Measurements from ENCODE around the gene PRKCE. TPM values are rescaled to one million over a fixed set of nuclear protein-coding genes. Genes with fewer than 3 reads are reported as not detected.

Gene PRKCE
- polyA plus RNA-seq, 1 experiment = 16.7 TPM

- H3K9me3 ChIP-seq (ENCODE audit: control insufficient read depth, insufficient read depth, low read length) = no peaks in the 10 kb centered on the region; the same call in 1 of the 2 replicates
- CTCF ChIA-PET = interaction anchor here (0.6 to 3.0 kb wide), 8 partner anchors 18 to 716 kb away, joined by 3 to 22 read pairs (median 3); no protein-coding TSS in a partner anchor
- H3K27ac ChIP-seq (ENCODE audit: low read depth, low read length) = peak overlapping the region; percentile 73
- TF ChIP-seq CTCF (IDR thresholded peaks at IDR 0.05; ENCODE audit: low read depth, low read length) = peak; percentile 39; the same call in 1 of the 2 replicates
- DNase-seq (ENCODE audit: low read depth, low spot score) = peak; percentile 66
- no peaks in the 10 kb centered on the region for H3K27me3 ChIP-seq (ENCODE audit: control insufficient read depth, insufficient read depth, low read length)
- POLR2A ChIA-PET = interaction anchor here (0.7 to 2.4 kb wide), 8 partner anchors 11 to 268 kb away, joined by 3 to 8 read pairs (median 4); partner anchors contain the start of gene EPAS1
- H3K4me3 ChIP-seq (ENCODE audit: low read depth, low read length) = no peak overlapping the region
These were observed 377.9 kb downstream of the PRKCE start for GRCh38 chr2:46029332-46029811.

GRCh38 chr2:46030330-46030729, 378.9 kb downstream of the PRKCE start:
- Histone ChIP-seq H3K9me3 (ENCODE audit: control insufficient read depth, insufficient read depth, low read length) (no peaks in the 10 kb centered on the region; the same call in 1 of the 2 replicates), H3K4me3 (ENCODE audit: low read depth, low read length) (no peak overlapping the region), H3K27ac (ENCODE audit: low read depth, low read length) (no peak overlapping the region), H3K27me3 (ENCODE audit: control insufficient read depth, insufficient read depth, low read length) (no peaks in the 10 kb centered on the region)
- TF ChIP-seq CTCF (IDR thresholded peaks at IDR 0.05; ENCODE audit: low read depth, low read length) = no peak
- ChIA-PET CTCF (interaction anchor here (1.1 to 3.0 kb wide), 3 partner anchors 26 to 336 kb away, joined by 3 to 22 read pairs (median 7); no protein-coding TSS in a partner anchor), POLR2A (interaction anchor here (0.8 kb wide), 1 partner anchor 94 kb away, joined by 3 read pairs; no protein-coding TSS in a partner anchor)
- DNase-seq (ENCODE audit: low read depth, low spot score) = no peak

- no peaks in the 10 kb centered on the region; the same call in 1 of the 2 replicates for H3K9me3 ChIP-seq (ENCODE audit: control insufficient read depth, insufficient read depth, low read length)
- no peak for DNase-seq (ENCODE audit: low read depth, low spot score)
- CTCF ChIA-PET = interaction anchor here (0.7 to 1.3 kb wide), 3 partner anchors 20 to 40 kb away, joined by 3 to 5 read pairs (median 4); no protein-coding TSS in a partner anchor
- no peaks in the 10 kb centered on the region for H3K27me3 ChIP-seq (ENCODE audit: control insufficient read depth, insufficient read depth, low read length)
- POLR2A ChIA-PET = no interaction called here
- no peak for TF ChIP-seq CTCF (IDR thresholded peaks at IDR 0.05; ENCODE audit: low read depth, low read length)
- no peak overlapping the region for H3K4me3 ChIP-seq (ENCODE audit: low read depth, low read length)
- no peak overlapping the region for H3K27ac ChIP-seq (ENCODE audit: low read depth, low read length)
These were observed 380.8 kb downstream of the PRKCE start for GRCh38 chr2:46032161-46032813.

- TF ChIP-seq CTCF (IDR thresholded peaks at IDR 0.05; ENCODE audit: low read depth, low read length) = no peak
- H3K9me3 ChIP-seq (ENCODE audit: control insufficient read depth, insufficient read depth, low read length) = no peaks in the 10 kb centered on the region; the same call in 1 of the 2 replicates
- H3K4me3 ChIP-seq (ENCODE audit: low read depth, low read length) = no peak overlapping the region
- POLR2A ChIA-PET = no interaction called here
- CTCF ChIA-PET = no interaction called here
- no peak for DNase-seq (ENCODE audit: low read depth, low spot score)
- H3K27me3 ChIP-seq (ENCODE audit: control insufficient read depth, insufficient read depth, low read length) = no peaks in the 10 kb centered on the region
- no peak overlapping the region for H3K27ac ChIP-seq (ENCODE audit: low read depth, low read length)
These were observed 381.5 kb downstream of the PRKCE start for GRCh38 chr2:46032996-46033395.

GRCh38 chr2:46034535-46034934, 383.1 kb downstream of the PRKCE start:
- no peak for DNase-seq (ENCODE audit: low read depth, low spot score)
- Histone ChIP-seq H3K9me3 (ENCODE audit: control insufficient read depth, insufficient read depth, low read length) (no peaks in the 10 kb centered on the region; the same call in 1 of the 2 replicates), H3K27ac (ENCODE audit: low read depth, low read length) (no peak overlapping the region), H3K27me3 (ENCODE audit: control insufficient read depth, insufficient read depth, low read length) (no peaks in the 10 kb centered on the region), H3K4me3 (ENCODE audit: low read depth, low read length) (no peak overlapping the region)
- CTCF ChIA-PET = no interaction called here
- POLR2A ChIA-PET = no interaction called here
- TF ChIP-seq CTCF (IDR thresholded peaks at IDR 0.05; ENCODE audit: low read depth, low read length) = no peak
